NCI-H226 (cell line): ENCODE measurements around the gene PHLDB2.

Experiments used
- DNase-seq: peaks from one replicate; pipeline ENCODE4 v3.0.0-alpha.2; 2015

Gene PHLDB2

DNA sequence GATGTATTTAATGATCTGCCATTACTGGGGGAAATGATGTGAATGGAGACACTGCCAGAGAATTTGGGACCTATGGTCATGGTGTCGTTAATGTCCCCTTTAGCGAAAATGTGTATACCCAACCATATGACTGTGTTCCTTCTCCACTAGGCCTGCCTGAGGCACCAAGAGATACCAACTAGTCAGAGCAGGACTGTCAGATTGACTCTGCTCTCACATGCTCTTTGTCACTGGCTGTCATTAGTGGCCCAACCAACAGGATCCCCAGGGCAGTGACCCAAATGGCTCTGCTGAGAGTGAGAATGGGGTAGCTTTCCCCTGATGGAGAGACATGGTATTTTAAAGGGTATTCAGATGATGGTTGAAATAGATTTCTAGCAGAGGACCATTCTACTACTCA, 142.5 kb downstream of the PHLDB2 start:
- DNase-seq = no peak

DNA sequence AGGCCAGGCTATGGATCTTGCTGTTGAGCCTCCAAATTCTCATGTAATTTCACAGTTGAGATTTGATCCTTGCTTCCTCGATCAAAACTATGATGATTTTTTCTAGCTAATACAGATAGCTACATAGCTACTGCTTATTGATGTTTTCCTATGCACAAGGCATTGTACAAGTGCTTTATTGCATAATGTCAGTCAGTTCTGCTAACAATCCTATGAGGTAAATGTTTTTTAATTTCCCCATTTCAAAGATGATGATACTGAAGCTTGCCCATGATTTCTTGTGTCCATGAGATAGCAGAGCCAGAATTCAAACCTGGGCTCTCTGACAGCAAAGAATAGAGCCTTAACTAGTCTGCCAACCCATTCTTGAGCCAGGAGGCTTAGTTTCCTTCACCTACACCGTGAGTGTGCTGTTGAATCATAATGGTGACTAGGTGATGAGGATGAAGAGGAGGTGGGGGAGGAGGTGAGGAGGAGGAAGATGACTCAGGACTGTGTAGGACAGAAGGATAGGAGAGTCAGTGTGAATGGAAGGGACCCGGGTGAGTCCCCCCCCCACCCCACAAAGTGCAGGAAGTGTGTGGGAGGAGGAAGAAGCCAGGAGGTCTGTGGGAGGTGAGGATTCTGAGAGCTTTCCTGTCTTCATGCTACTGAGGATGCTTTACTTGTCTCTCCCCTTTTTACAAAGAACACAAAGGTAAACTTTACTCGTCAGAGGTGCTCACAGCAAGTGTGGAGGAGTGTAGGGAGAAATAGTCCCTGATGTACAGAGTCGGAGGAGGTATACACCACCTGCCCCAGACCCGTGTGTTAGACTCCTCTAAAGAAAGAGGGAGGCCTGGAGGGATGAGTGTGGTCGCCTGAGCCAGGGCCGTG, 143.3 kb downstream of the PHLDB2 start:
- peak; percentile 63 for DNase-seq

DNA sequence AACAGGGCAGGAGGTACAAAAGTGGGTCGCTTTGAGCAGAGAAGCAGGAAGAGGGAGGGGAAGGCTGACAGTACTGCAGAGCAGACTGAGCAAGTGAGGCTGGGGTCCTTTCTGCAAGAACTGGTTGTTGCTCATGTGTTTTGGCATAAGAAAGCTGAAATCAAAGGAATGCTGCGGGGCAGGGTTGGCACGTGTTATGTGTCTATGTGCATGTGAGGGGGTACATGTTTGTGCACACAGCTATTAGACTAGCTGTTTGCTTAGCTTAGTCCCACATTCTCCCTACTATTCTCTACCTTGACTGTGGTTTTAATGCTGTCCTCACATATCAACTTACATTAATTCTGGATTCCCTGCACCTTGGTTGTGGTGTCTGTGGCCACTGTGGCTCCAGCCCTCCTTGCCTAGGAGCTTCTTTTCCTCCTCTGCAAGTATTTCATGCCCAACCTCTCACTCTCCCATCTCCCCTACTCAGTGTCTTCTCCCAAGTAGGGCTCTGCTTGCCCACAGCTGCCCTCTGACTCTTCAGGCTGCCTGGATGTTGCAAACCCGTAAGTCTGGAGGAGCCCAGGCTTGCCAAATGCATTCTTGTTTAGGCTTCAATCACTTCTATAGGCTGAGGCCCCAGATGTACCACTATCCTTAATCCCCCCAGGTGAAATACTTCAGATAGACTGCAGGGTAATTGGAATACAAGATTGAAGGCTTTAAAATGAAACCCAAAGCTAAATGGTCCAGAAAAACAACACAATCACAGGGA, 144.4 kb downstream of the PHLDB2 start:
- DNase-seq = no peak

DNA sequence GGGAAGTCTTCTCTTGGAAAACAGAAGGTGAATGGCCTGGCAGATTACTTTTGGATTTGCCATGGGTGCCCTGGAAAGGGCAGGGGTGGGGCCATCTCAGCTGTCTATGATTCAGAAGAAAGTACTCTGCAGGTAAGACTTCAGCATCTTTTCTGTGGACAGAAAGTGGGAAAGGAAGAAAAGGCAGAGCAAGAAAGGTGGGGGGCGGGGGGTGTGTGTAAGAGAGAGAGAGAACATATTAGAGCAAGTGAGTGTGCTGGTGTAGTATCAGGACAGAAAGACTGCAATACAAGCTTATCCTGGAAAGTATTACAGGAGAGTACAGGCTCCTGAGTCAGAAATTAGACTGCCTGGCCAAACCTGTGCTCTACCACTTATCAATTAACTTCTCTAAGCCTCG, 145.1 kb downstream of the PHLDB2 start:
- no peak for DNase-seq

DNA sequence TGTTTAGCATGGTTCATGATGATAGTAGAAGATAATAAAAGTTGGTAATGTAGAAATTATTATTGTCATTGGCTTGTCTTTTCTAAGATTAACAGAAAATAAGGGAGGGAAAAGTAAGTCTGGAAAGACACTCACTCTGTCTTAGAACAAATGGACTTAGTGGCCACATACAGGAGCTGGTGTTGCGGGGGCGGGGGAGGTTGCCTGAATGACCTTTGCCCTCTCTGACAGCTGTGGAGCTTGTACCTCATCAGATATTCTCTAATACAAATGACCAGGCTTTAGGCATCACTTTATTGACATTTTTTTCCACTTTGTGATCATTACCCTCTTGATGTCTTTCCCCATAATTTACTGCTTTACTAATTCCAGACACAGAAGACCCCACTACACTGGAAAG, 145.6 kb downstream of the PHLDB2 start:
- DNase-seq = no peak

DNA sequence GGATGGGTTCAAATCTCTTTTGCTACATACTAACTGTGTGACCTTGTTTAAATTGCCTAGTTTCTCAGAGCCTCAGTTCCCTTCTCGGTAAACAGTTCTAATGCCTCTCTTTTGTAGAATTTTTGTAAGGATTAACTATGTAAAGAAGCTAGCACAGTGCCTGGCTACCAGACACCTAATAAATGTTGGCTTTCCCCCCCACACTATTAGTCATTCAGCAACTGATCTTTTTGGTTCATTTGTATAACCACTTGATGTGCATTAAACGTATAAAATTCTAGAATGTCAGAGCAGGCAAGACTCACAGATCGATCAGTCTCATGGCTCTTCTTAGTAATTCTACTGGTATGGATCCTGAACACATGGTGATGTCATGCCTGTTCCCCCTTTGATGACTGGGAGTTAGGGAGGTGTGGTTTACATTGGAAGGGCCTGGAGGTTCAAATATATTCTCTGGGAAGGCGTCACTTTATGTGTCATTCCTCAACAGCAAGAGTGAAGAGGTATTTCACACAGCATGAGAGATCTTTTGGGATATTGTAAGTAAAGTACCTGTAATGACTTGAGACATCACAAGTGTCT, 146.1 kb downstream of the PHLDB2 start:
- peak; percentile 29 for DNase-seq

DNA sequence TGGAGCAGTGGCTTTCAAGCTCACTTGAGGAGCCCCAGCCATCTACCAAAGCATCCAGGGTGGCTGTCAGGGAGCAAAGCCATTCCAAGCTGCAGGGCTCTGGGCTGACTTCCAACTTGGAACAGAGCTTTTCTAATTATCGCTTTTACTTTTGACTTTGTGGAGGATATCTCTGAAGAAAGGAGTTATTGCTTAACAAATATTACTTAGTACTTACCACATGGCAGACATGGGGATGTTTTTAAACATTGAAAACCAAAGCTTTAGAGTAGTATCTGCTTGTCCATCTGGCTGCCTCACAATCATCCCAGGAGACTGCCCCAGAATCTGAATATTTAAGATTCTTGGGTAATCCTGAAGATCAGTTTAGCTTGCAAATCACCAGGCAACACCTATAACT, 148.6 kb downstream of the PHLDB2 start:
- DNase-seq = peak; percentile 25

DNA sequence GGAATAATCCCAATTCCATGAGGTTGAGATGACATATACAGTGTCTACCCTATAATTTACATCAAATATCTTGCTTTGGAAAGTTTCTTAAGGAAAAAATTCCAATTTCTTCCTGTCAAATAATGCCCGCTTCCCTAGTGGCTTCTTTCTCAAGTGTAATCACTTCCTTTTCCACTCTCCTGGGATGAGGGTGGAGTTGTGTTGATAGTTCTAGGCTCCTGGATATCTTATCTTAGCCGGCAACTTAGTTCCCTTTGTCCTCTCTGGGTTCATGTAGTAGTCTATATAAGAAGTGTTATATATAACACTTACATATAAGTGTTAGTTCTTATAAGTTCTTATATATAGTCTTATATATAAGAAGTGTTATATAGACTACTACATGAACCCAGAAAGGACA, 150.6 kb downstream of the PHLDB2 start:
- DNase-seq = no peak

DNA sequence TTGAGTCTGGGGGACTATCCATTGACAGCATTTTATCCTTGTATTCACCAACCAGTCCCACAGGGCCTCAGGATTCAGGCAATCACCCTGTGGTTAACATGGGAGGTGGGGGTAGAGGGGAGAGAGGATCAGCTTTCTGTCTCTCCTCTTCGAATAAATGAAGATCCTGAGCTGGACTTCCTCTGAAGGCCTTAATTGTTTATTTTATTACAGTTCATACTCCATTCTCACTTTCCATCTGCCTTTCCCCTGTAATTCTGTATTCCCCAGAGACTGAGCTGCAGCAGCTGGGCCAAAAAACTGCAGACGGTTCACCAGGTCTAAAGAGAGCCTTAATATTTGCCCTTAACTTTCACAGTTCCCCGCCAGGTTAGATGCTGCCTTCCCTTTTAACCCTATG, 151.6 kb downstream of the PHLDB2 start:
- DNase-seq = no peak

DNA sequence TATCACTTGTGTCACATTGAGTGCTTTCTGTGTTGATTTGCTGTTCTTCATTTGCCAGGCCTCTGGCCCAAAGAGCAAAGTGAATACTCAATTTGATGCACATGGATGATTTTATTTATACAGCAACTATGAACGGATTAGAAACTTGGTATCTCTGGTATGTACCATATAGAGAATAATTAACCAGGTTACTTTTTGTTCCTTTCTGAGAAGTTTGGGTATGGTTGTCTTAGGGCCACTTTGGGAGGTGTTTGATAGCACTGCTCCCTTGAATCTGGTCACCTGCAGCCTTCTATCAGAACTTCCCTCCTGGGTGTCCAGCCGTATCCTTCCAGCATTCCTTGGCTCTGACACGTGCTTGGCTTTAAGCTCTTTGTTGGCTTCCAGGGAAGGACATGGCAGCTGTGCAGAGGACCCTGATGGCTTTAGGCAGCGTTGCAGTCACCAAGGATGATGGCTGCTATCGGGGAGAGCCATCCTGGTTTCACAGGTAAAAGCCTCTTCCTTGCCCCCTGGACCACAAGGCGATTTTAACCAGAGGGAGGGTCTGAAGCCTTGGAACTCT, 152.4 kb downstream of the PHLDB2 start:
- DNase-seq = no peak

DNA sequence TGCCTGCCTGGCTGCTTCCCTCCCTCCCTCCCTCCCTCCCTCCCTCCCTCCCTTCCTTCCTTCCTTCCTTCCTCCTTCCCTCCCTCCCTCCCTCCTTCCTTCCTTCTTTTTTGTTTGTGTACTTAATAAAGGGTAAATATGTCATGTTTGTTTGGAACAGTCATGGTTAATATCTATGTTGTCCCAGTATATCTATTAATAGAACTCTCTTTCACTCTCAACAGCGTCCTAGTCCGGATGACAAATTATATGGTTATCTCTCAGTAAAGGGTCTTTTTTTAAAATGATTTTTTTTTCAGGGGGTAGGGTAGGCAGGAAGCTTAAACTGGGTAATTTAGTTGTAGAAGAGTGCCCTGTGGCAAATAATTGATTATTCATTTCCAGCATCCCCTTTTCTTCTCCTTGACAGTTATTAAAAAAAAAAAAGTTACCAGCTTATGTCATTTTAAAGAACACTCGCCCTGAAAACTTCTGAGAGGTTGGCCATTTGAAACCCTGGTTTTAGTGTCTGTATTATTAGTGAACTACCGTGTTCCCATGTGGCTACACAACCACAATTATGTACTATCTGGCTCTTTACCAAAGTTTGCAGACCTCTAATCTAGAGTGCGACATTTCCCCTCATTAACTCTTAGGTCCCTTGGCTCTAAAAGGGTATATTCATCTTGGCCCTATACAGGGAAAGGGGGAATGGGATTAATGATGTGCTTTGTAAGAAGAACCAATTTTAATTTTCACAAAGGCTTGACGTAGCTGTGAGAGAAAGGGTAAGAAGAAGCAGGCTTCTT, 153.3 kb downstream of the PHLDB2 start:
- DNase-seq = no peak

DNA sequence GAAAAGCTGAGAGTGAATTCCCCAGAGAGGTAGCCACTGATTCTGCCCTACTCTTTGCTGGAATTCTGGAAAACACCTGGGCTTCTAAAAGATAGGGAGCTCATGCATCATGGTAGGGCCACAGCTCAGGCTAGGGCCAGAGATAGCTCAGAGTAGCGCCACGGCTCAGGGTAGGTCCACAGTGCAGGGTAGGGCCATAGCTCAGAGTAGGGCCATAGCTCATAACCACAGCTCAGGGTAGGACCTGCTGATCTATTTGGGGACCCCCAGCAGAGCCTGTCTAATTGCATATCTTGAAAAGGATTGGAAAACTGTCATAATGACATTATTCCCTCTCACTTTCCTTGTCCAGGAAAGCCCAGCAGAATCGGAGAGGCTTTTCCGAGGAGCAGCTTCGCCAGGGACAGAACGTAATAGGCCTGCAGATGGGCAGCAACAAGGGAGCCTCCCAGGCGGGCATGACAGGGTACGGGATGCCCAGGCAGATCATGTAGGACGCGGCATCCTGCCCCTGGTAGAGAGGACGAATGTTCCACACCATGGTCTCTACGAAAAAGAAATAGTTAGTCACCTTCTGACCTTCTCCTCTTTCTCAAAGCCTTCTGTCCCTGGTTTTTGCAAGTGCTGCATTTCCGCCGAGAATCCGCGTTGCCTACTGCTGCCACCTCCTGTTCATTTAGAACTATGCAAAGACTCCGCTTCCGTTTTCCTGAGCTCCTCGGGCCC, 154.2 kb downstream of the PHLDB2 start:
- peak; percentile 63 for DNase-seq

DNA sequence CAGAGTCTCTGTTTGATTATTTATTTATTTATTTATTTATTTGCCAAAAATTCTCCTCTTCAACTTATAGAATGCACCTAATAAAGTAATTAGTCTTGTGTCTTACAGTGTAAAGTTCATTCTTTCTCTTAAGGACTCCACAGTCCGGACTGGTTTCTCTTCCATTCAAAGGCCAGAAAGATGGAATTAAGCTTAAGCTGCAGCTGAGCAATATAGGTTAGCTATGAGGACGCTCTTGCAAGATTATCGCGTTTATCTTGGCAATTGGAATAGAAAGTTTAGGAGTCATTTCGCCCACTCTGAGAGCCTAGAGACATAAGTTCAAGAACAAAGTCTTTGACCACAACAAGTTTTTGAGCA, 154.7 kb downstream of the PHLDB2 start:
- DNase-seq = no peak

DNA sequence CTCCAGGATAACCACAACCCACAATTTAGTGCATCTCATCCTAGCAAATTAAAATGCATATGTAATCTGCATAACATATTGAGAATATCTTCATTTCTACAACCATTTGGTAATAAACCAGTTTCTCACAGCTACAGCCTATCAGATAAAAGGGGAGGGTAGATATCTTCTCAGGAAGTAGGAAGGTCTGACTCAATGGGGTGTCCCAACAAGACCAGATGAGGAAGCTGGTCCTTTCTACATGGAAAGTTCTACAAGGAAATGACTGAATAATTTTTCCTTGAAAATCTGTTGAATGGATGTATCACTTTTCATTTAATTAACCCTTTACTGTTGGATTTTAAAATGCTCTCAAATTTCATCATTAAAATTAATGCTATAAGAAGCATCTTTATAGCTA, 158.0 kb downstream of the PHLDB2 start:
- DNase-seq = no peak

DNA sequence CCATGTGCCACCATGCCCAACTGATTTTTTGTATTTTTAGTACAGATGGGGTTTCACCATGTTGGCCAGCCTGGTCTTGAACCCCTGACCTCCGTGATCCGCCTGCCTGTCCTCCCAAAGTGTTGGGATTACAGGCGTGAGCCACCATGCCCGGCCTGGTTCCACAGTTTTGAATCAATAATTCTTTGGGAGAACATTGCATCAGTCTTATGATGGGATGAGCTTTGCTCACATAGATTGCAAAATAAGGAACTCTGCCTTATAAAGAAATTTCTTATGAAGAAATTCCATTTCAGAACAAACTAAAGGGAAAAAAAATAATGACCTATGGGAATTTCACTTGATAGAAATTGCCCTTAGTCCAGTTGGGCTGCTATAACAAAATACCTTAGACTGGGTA, 159.6 kb downstream of the PHLDB2 start:
- DNase-seq = no peak

DNA sequence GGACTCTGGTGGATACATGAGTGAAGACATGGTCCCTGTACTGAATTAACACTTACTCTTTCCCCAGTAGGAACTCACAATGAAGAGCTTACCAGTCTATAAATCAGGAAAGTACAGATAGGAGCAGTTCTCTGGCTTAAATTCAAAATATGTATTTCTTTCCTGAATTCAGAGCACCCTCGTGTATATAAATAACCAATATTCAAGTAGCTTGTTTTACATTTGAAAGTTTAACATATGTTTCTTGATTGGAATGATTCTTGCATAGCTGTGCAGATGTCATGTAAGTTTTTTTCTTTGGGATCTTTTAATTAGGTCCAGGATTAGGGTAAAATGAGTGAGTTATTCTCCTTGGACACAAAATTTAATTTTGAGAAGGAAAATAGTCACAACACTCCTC, 160.7 kb downstream of the PHLDB2 start:
- DNase-seq = no peak

DNA sequence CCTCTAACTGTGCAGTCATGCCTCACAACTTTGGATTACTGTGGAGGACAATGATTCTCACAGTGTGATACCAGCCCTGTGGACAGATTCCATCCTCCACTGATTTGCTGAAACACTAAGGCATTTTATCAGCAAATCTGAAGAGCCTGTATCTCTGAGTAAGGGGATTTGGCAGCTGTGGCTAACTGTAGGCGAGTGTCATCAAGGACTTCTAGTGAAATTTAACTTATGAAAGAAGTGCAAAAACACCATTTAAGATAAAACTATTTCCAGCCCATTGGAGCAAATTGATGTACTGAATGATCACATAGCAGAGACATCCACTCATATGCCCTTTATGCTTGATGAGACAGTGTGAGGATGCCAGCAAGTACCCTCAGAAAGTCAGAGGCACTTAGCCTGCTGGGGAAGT, 161.6 kb downstream of the PHLDB2 start:
- no peak for DNase-seq
